Endodermal cell (in vitro differentiated cells): ENCODE measurements around the gene SMS. TPM values are rescaled to one million over a fixed set of nuclear protein-coding genes. Genes with fewer than 3 reads are reported as not detected.

Source experiments
- DNase-seq: peaks from one replicate; pipeline ENCODE4 v3.0.0-alpha.2; 2017
- H3K27ac ChIP-seq: 2 replicates; pipeline ENCODE4 v1.5.1; 2013; ENCODE audit warnings: mild to moderate bottlenecking, low read depth, low read length, moderate library complexity
- H3K27me3 ChIP-seq: 2 replicates; pipeline ENCODE4 v1.6.1; 2013; ENCODE audit warnings: mild to moderate bottlenecking, low read length, moderate library complexity; ENCODE audit not compliant: insufficient read depth, control insufficient read depth, poor library complexity, severe bottlenecking
- H3K36me3 ChIP-seq: 2 replicates; pipeline ENCODE4 v1.7.0; 2013; ENCODE audit warnings: mild to moderate bottlenecking, low read length, moderate library complexity; ENCODE audit not compliant: control insufficient read depth, insufficient read depth
- H3K4me1 ChIP-seq: one replicate; pipeline ENCODE4 v1.7.0; 2013; ENCODE audit warnings: low read length; ENCODE audit not compliant: control insufficient read depth, insufficient read depth
- H3K4me3 ChIP-seq: 2 replicates; pipeline ENCODE4 v1.5.1; 2013; ENCODE audit warnings: mild to moderate bottlenecking, low read length, moderate library complexity
- H3K9ac ChIP-seq: 2 replicates; pipeline ENCODE4 v1.6.1; 2013; ENCODE audit warnings: mild to moderate bottlenecking, low read length, moderate library complexity; ENCODE audit not compliant: poor library complexity, severe bottlenecking; ENCODE audit errors: extremely low read depth
- H3K9me3 ChIP-seq: 2 replicates; pipeline ENCODE4 v1.6.1; 2013; ENCODE audit warnings: mild to moderate bottlenecking, low read length, moderate library complexity; ENCODE audit not compliant: control insufficient read depth
- H3K27ac Mint-ChIP-seq: 2 replicates; pipeline ENCODE4 v1.8.0; 2020; ENCODE audit warnings: mixed read lengths
- H3K27me3 Mint-ChIP-seq: 2 replicates; pipeline ENCODE4 v1.8.0; 2021; ENCODE audit warnings: mild to moderate bottlenecking, mixed read lengths; ENCODE audit not compliant: insufficient read depth
- H3K36me3 Mint-ChIP-seq: 2 replicates; pipeline ENCODE4 v1.8.0; 2020; ENCODE audit warnings: low read depth, mixed read lengths
- H3K4me1 Mint-ChIP-seq: 2 replicates; pipeline ENCODE4 v1.8.0; 2020; ENCODE audit warnings: mixed read lengths
- H3K4me3 Mint-ChIP-seq: 2 replicates; pipeline ENCODE4 v1.8.0; 2020; ENCODE audit warnings: mild to moderate bottlenecking, moderate library complexity, mixed read lengths
- H3K9me3 Mint-ChIP-seq: 2 replicates; pipeline ENCODE4 v1.8.0; 2020; ENCODE audit warnings: mild to moderate bottlenecking, mixed read lengths
- WGBS, 2 experiments: methylation state at CpG; one replicate each; pipeline versions ENCODE4 v1.1.5 to v1.1.7; 2013; ENCODE audit warnings: missing lambda C conversion rate in 2 of 2, mixed read lengths in 1 of 2; ENCODE audit not compliant: insufficient coverage in 1 of 2, insufficient read length in 1 of 2; 5-methylcytosine and 5-hydroxymethylcytosine counted together
- total RNA-seq, 2 donors: library from RNA; stranded (reverse); fragmentation: NEBNext Ultra II Directional in 1 of 2; extraction: Animal tissue kit (Norgen Biotek cat#: 25700) in 1 of 2; gene quantifications; 2 replicates in 1 of 2; 3 replicates in 1 of 2; pipeline ENCODE4 v1.2.1, GENCODE V29; 2021
- TF ChIP-seq, protein P1 (sequence below): fragments of 200-600 bp; sonication (generic); conservative IDR thresholded peaks from 2 replicates; pipeline ENCODE4 v1.5.0; 2021; ENCODE audit warnings: antibody characterized with exemption, mild to moderate bottlenecking

SMS gene
- total RNA-seq, 2 donors from 2014 or later = 163 to 312 TPM

DNA sequence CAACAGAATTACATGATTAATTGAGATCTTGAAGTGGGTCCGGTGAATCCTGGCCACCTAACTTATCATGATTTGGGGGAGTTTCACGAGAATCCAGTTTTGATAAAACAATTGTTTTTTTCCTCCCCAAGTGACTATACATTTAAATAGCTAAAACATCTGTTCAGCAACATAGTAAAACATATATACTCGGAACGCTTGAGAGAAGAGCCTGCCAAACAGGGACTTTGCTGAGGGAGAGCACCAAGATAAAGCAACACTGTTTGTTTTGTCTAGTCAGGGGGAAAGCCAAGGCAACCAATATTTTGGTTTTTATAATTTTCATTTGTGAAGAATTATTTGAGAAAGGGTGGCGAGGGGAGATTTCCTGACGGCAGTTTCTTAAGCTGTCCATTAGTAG, 92.0 kb downstream of the SMS start:
- no peaks in the 10 kb centered on the region for H3K36me3 ChIP-seq
- Mint-ChIP-seq H3K27ac (no peak overlapping the region), H3K4me3 (no peak overlapping the region), H3K9me3 (no peaks in the 10 kb centered on the region), H3K36me3 (no peaks in the 10 kb centered on the region), H3K4me1 (peaks cover 16% of the 10 kb centered on the region), H3K27me3 (peaks cover 41% of the 10 kb centered on the region)
- no peak for DNase-seq
- no peak overlapping the region for H3K27ac ChIP-seq
- H3K4me1 ChIP-seq = no peaks in the 10 kb centered on the region
- TF ChIP-seq, protein P1, sequence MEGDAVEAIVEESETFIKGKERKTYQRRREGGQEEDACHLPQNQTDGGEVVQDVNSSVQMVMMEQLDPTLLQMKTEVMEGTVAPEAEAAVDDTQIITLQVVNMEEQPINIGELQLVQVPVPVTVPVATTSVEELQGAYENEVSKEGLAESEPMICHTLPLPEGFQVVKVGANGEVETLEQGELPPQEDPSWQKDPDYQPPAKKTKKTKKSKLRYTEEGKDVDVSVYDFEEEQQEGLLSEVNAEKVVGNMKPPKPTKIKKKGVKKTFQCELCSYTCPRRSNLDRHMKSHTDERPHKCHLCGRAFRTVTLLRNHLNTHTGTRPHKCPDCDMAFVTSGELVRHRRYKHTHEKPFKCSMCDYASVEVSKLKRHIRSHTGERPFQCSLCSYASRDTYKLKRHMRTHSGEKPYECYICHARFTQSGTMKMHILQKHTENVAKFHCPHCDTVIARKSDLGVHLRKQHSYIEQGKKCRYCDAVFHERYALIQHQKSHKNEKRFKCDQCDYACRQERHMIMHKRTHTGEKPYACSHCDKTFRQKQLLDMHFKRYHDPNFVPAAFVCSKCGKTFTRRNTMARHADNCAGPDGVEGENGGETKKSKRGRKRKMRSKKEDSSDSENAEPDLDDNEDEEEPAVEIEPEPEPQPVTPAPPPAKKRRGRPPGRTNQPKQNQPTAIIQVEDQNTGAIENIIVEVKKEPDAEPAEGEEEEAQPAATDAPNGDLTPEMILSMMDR = no peak
- H3K9me3 ChIP-seq = no peaks in the 10 kb centered on the region
- H3K9ac ChIP-seq = no peak overlapping the region
- H3K27me3 ChIP-seq = peaks cover 11% of the 10 kb centered on the region
- no peak overlapping the region for H3K4me3 ChIP-seq
- 91 to 100% methylated on average over 4 to 6 of the region's 6 CpGs for WGBS, 2 experiments

DNA sequence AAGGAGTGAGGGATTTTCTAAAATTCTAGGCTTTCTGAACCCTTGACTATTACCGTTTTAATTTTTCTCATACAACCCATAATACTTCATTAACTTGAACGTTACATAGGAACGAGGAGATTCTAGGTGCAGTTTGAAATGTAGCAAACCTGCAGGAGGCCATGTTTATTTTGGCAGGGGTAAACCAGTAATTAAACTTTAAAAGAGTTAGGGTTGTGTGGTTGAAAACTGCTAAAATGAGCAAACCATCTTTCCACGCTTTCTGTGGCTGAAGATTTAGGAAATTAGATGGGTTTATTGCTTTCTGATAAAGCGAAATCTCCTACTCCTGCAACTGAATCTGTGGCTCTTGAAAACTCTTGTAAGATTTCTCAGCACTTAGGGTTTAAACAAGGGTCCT, 93.3 kb downstream of the SMS start:
- H3K4me1 Mint-ChIP-seq = peaks cover 18% of the 10 kb centered on the region
- H3K9me3 ChIP-seq = no peaks in the 10 kb centered on the region
- no peak overlapping the region for H3K27ac ChIP-seq
- H3K36me3 Mint-ChIP-seq = no peaks in the 10 kb centered on the region
- TF ChIP-seq, protein P1 = no peak
- H3K36me3 ChIP-seq = no peaks in the 10 kb centered on the region
- H3K27me3 ChIP-seq = peaks cover 6% of the 10 kb centered on the region
- H3K4me1 ChIP-seq = no peaks in the 10 kb centered on the region
- DNase-seq = no peak
- 64% methylated on average over 4 of the region's 5 CpGs; no CpG with 5 or more reads in 1 of the 2 experiments for WGBS, 2 experiments
- H3K4me3 ChIP-seq = no peak overlapping the region
- no peak overlapping the region for H3K4me3 Mint-ChIP-seq
- peaks cover 29% of the 10 kb centered on the region for H3K27me3 Mint-ChIP-seq
- H3K9me3 Mint-ChIP-seq = no peaks in the 10 kb centered on the region
- H3K9ac ChIP-seq = no peak overlapping the region
- no peak overlapping the region for H3K27ac Mint-ChIP-seq

DNA sequence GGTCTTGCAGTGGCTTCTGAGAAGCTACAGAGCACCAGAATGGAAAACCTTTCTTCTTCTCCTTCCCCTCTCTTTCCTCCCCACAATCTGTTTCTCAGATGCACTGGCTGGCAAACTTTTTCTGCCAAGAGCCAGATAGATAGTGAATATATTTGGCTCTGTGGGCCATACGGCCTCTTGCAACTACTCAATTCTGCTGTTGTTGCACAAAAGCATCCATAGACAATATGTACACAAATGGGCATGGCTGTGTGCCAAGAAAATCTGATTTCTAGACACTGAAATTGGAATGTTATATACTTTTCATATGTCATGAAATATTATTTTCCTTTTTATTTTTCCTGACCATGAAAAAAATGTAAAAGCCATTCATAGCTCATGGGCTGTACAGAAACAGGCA, 94.7 kb downstream of the SMS start:
- no peak for DNase-seq
- Histone ChIP-seq H3K4me3 (no peak overlapping the region), H3K9me3 (no peaks in the 10 kb centered on the region), H3K36me3 (no peaks in the 10 kb centered on the region), H3K27me3 (no peaks in the 10 kb centered on the region), H3K27ac (no peak overlapping the region), H3K4me1 (no peaks in the 10 kb centered on the region), H3K9ac (no peak overlapping the region)
- Mint-ChIP-seq H3K4me1 (peaks cover 18% of the 10 kb centered on the region), H3K4me3 (no peak overlapping the region), H3K36me3 (no peaks in the 10 kb centered on the region), H3K9me3 (no peaks in the 10 kb centered on the region), H3K27me3 (peaks cover 21% of the 10 kb centered on the region), H3K27ac (no peak overlapping the region)
- TF ChIP-seq, protein P1 = no peak
- WGBS, 2 experiments = 100% methylated on average over 1 of the region's 1 CpG; no CpG with 5 or more reads in 1 of the 2 experiments
